NK-92 (cell line): ENCODE results near the gene AJM1.
"Not testable (repeated sequence)": the region's sequence is repeated elsewhere in the genome, so short reads cannot be mapped to it uniquely, and the experiment has no call there.

Experiments
- DNase-seq: peaks from one replicate; lab custom pipeline; 2025; ENCODE audit not compliant: unreplicated experiment; lab: John Stamatoyannopoulos, UW

The AJM1 gene

DNA sequence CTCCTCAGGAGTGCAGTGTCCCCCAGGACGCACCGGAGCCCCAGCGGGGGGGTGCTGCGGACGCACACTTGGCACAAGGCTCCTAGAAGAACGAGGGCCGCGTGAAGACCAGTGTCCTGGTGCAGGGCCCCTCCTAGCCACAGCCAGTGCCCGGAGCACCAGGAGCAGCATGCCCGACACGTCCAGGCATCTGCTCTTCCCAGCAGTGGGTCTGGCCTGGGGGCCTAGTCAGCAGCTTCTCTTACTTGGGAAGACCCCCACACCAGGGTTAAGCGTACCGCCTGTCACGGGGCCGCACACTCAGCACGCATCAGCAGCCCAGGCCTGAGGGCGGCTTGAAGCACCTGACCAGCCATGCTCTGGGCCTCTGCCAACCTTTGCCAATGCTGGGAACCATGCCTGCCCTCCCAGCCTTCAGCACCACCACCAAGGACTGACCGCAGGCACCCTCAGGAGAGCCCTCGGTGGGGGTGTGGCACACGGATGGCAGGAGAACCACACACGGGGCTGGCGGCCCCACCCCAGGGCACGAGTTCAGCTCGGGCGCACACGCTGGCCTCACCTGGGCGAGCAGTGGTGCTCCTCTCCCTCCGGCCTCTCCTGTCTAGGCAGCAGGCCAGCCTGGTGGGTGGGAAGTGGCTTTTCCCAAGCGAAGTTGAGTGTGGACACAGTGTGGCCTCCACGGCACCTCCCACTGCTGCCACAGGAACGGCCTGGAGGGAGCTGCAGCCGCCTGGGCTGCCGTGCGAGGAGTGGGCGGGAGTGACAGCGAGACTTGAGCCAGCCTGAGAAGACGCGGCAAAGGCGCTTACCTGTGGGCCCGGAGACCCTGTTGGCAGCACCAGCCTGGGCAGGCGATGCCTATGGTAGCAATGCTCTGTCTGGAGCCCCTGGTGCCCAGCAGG lies 12.0 kb upstream of the AJM1 start:
- DNase-seq, result no peak

DNA sequence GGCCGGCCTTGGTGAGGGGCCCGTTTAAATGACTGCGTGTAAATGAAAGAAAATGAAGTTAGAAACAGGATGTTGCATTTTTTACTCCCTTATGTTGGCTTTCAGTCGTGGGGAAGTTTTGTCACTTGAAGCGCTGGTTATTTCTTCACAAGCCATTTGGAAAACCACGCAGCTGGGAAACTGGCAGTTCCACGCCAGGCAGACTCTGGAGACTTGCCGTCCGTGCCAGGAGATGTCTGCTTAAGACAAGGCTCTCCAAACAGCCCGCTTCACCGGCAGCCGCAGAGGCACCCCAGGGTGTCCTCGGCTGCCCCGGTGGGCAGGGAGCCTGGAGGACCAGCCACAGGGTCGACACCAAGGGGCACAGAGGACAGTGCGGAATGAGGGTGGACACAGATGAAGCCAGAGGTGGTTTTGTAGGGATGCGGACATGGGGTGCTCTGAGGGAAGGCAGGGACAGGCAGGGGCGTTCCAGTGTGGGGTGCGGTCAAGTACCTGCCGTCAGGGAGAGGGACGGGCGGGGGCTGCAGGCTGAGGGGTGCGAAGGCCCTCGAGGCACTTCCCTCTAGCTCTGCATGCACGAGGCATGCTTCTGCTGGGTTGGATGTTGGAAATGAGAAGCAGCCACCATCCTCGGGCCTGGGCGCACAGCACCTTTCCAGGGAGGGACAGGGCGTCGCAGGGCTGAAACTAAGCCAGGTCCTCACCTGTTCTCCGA lies 11.1 kb upstream of the AJM1 start:
- DNase-seq, result no peak

DNA sequence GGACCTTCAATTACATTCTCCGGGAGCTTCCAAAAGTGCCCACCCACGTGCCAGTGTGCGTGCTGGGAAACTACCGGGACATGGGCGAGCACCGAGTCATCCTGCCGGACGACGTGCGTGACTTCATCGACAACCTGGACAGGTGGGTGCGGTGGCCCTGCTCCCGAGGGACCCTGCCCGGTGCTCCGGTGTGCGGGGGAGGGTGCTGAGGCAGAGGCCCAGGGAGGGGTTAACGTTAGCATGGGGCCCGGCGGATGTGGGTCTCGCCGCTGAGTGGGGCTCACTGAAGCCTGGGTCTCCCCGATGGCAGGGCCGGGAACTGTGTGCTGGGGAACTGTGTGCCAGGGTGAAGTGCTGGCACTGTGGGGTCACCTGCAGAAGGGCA lies 10.6 kb upstream of the AJM1 start:
- no peak for DNase-seq

DNA sequence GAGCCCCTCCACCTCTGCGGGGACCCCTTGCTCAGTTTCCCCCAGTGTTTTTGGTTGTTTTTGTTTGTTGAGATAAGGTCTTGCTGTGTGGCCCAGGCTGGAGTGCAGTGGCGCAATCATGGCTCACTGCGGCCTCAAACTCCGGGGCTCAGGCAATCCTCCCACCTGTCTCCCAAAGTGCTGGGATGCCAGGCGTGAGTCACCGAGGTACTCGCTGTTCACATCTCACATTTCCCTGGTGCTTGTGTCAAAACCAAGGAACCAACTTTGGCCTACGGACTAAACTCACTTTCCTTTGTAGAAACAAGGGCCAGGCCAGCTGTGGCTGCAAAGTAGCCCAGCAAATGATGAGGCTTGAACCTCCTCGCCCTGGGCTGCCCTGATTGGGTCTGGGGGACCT lies 9.7 kb upstream of the AJM1 start:
- no peak for DNase-seq

DNA sequence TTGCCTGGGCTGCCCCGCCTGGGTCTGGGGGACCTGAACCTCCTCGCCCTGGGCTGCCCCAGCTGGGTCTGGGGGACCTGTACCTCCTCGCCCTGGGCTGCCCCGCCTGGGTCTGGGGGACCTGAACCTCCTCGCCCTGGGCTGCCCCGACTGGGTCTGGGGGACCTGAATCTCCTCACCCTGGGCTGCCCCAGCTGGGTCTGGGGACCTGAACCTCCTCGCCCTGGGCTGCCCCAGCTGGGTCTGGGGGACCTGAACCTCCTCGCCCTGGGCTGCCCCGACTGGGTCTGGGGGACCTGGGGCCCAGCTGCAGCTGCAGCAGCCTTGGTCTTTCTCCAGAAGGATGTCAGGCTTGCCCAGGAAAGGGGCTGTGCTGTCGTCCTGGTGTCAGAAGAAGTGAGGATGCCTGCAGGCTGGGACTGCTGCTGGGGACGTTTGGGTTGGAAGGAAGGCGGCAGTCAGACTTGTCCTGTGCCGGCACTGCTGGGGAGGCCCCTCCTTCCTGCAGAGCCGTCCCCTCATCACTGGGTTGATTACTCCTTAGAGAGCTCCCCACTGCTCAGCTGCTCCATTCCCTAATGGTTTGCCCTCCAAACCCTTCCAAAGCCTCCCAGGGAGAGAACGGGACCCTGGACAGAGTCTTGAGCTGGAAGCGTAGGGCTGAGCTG lies 8.8 kb upstream of the AJM1 start:
- not testable (repeated sequence) for DNase-seq

DNA sequence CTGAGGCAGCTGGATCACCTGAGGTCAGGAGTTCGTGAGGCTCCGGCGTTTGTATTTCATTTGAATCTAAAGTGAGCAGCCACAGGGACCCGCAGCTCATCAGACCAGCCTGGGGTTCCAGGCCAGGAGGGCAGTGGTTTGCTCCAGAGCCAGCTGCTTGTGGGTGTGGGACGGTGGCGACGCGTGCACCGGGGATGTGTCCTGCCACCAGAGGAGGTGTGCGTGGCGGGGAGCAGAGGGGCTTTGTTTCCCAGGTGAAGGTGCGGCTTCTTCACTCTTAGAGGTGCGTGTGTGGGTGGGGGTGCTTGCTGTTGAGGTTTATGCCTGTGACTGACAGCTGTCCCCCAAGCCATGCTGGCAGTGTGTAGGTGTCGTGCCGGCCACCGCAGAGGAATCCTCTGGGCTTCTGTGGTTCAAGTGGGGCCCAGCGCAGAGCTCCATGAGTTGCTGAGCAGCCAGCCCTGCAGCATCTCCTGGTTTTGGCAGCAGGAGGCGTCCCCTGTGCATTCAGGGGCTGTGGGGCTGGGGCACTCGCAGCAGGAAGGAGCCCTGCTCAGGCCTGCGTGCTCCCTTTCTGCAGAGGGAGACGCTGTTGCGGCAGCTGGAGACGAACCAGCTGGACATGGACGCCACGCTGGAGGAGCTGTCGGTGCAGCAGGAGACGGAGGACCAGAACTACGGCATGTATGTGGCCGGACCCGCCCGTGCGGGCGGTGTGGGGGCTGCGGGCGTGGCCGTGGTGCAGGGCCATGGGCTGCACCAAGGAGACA lies 6.9 kb upstream of the AJM1 start:
- DNase-seq, result no peak

DNA sequence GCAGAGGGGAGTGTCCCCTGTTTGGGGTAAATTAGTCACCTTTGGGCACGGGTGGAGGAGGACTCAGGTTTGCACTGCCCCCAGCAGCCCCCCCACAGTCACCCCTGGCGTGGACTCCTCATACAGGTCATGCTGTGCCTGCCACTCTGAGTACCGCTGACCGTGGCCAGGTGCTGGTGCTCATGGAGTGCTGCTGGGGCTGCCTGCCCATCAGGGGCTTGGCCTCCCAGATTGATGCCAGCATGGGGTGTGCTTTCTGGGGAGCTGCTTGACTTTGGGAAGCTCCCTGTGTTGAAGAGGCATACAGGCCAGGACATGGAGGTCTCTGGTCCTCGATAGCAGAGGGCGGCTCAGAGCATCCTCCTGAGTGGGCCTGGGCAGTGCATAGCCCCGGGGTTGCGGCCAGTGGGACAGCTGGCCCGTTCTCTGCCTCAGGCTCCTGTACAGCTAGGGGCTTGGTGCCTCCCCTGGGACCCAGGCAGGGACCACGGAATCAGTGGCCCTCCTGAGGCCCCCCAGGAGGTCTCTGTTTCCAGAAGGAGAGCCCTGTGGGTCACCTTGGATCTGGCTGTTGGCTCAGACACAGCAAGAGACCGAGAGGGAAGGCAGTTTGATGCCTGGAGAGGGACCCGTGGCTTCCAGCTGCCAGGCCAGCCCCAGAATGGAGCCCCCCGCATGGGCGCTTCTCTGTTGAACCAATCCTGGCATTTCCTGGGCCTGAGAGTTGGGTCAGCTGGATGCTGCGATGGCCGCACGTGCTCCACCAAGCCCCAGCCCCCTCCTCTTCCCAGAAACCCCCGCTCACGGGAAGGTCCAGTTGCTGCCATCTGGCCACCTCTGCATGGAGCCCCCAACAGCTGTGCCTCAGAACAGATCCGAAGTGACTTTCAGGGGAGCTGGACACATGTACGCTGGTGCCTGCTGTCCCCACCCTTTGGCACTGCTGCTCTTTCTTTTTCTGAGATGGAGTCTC lies 6.1 kb upstream of the AJM1 start:
- DNase-seq, result no peak

DNA sequence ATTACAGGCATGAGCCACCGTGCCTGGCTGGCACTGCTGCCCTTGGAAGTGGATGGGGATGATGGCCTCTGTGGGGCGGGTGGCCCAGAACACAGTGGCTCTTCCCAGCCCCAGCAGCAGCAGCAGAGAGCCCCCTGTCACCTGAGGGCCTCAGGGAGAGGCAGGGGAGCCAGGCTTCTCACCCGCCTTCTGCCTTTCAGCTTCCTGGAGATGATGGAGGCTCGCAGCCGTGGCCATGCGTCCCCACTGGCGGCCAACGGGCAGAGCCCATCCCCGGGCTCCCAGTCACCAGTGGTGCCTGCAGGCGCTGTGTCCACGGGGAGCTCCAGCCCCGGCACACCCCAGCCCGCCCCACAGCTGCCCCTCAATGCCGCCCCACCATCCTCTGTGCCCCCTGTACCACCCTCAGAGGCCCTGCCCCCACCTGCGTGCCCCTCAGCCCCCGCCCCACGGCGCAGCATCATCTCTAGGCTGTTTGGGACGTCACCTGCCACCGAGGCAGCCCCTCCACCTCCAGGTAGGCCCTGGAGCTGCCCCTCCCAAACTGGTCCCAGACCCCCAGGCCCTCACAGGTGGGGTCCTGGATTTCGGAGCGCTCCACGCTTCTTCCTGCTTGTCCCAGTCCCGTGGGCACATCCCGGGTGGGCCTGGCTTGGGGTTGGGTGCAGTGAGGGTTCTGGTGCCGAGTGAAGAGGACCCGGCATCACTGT lies 5.0 kb upstream of the AJM1 start:
- no peak for DNase-seq

DNA sequence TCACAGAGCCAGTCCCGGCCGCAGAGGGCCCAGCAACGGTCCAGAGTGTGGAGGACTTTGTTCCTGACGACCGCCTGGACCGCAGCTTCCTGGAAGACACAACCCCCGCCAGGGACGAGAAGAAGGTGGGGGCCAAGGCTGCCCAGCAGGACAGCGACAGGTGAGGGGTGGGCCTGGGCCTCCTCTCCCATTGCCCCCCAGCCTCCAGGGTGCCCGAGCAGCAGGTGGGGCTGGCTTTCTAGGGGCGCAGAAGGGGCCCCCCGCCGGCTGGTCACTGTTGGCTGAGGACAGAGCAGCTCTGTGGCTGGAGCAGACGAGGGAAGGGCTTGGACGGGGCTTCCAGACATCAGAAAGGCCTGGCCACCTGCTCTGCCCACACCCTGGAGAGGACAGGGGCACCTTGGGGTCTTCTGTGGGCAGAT lies 4.4 kb upstream of the AJM1 start:
- DNase-seq, result not testable (repeated sequence)

DNA sequence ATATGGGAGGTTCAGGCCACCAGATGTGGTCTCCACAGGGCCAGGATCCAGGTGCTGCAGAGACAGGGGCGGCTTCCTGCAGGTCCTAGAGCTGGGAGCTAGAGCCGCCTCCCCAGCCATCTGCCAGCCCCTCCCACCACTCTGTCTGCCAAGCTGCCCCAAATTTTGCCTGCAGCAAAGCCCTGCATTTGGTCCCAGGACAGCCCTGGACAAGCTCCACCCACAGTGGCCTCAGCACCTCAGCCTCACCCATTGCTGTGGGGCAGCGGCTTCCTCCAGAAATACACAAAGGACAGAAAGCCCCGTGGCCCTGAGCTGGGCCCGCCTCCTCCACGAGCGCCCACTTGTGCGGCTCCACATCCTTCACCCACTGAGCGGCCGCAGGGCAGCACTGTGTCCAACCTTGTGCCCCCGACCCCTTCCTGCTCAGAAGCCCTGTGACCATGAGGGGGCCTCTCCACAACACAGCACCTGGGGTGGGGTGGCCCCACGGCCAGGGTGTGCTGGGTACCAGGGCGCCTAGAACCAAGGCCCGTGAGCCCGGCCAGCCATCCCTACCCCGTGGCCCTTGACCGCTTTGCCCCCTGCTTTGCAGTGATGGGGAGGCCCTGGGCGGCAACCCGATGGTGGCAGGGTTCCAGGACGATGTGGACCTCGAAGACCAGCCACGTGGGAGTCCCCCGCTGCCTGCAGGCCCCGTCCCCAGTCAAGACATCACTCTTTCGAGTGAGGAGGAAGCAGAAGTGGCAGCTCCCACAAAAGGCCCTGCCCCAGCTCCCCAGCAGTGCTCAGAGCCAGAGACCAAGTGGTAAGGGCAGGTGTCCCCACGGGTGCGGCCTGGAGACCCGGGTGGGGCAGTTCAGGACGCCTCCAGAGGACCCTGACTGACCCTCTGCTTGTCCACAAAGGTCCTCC lies 3.7 kb upstream of the AJM1 start:
- DNase-seq, result no peak

DNA sequence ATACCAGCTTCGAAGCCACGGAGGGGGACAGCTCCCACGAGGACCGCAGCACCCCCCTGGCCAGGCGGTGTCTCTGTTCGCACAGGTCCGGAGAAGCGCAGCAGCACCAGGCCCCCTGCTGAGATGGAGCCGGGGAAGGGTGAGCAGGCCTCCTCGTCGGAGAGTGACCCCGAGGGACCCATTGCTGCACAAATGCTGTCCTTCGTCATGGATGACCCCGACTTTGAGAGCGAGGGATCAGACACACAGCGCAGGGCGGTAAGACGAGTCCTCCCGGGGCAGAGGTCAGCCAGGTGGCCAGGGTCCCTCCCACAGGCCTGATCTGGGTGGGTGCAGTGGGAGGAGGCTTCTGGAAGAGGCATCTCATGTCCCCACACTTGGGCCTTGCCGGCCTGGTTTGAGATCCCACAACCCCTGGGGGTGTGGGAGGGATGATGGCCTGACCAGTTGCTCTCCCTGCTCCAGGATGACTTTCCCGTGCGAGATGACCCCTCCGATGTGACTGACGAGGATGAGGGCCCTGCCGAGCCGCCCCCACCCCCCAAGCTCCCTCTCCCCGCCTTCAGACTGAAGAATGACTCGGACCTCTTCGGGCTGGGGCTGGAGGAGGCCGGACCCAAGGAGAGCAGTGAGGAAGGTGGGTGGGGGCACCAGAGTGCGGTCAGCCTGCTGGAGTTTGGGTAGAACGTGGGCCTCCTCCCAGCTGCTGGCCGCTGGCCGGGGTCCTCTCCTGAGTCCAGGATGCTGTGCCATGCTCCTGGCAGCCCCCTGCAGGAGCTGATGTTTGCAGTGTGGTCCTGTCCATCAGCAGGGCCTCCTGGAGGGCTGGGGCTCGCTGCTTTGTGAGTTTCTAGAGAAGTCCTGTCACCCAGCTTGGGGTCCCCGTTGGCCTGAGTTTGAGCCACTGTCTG lies 2.8 kb upstream of the AJM1 start:
- DNase-seq, result no peak

DNA sequence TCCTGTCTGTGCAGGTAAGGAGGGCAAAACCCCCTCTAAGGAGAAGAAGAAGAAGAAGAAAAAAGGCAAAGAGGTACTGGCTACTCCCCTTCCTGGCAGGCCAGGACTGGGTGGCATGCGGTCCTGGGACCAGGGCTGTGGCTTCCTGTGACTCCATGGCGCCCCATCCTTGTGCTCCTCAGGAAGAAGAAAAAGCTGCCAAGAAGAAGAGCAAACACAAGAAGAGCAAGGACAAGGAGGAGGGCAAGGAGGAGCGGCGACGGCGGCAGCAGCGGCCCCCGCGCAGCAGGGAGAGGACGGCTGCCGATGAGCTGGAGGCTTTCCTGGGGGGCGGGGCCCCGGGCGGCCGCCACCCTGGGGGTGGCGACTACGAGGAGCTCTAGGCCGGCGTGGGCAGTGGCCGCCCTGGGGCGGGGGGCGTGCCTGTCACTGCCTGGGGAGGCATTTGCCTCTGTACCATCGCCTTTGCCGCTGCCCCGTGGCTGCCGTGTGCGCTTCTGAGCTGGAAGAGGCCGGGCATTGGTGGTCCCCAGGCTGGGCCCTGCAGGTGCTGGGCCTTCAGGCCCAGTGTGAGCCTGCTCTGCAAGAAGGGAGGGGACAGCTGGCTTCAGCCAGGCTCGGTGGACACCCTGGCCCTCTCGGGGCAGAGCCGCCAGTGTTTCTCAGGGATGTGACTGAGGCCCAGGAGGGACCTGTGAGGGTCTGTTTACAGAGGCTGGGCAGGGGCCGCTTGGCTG lies 2.0 kb upstream of the AJM1 start:
- DNase-seq, result no peak

DNA sequence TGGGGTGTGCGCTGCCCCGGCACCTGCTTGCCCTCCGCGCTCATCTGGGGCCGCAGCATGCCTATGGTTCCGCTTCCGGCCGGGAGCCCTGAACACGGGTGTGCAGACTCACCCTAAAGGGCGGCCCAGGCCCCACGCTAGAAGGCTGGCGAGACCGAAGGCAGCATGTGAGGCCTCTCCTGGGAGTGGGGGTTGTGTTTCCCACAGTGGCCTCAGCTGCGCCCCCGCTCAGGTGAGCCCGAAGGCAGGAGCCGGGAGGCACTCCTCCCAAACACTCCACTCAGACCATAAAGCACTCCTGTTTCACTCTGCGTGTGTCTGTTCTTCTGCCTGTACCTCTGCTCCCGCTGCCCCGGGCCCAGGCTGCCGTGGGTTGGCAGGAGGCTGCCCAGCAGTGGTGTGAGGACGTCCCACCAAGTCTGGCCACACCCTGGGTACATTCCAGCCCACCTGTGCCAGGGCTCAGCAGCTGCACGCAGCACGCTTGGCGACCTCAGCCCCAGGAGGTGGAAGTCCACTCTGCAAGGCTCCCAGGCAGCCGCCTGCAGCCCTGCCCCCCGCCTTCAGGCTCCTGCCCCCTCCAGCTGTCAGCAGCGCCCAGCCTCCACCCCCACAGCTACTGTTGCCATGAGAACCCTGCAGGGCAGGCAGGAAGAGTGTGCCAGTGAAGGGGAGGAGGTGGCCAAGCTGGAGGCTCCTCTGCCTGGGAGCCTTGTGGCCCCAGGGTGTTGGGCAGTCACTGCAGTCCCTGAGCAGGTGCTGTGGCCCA lies 1.2 kb upstream of the AJM1 start:
- no peak for DNase-seq

DNA sequence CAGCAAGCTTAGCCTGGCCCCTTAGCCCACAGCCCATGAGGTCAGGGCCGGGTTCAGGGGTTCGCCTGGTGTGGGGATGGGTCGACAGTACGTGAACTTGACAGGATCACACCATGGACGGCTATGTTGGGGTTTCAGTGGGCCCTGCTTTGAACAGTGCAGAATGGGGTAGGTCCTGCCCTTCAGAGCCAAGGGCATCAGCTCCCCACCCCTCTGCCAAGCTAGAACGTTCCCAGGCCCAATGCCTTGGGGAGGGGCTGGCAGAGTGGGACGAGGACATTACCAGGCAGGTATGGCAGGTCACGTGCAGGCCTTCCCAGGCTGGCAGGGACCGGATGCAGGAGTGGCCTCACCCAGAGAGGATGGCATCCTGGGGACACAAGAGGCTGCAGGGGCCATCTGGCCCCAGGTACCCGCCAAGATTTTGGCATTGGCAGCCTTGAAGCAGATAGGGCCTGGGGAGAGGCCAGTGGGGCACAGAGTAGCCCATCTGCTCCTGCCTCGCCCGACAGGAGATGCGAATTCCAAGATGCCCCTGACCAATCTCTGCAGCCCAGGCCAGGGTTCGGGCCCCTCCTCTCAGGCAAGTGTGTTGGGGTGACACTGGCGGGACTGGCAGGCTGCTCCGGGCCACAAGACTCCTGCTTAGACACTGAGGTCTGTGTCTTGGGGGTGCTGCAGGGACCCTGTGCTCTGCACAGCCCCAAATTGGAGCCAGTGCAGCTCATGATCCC lies 465 bp upstream of the AJM1 start:
- not testable (repeated sequence) for DNase-seq

DNA sequence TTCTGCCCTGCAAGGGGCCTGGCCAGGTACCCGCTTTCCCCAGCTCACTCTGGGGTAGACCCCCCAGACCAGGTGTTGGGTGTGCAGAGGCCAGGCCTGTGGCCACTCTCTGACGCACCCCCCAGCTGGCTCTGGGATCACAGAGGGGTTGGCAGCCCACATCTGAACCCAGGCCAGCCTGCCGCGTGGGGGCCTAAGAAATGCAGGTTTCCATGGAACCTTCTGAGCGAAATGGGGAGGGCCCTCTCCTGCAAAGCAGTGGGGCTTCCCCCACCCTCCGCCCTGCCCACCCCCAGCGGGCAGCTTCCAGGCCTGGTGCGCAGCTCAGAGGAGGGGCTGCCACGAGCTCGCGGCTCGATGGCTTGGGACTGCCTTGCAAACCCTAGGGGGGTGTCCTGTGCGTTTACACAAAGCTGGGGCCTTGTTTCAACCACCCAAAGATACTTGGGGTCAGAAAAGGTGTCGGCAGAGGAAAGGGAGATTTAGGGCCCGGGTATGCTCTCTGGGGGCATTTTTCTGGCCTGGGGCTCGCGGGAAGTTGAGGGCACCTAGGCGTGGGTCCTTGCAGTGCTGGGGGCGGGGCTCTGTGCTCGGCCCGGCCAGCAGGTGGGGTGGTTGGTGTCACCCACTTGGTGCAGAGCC lies 1.0 kb downstream of the AJM1 start:
- not testable (repeated sequence) for DNase-seq
